ENCODE data around the gene NELFCD. TPM values are rescaled to one million over a fixed set of nuclear protein-coding genes. Genes with fewer than 3 reads are reported as not detected.

Gene NELFCD
- total and polyA plus RNA-seq, 10 of the 15 experiments (the other 5 are each of a cell fraction or from before 2014, with no cell fraction given) = 8.9 to 109 (median 82.9) TPM

DNA sequence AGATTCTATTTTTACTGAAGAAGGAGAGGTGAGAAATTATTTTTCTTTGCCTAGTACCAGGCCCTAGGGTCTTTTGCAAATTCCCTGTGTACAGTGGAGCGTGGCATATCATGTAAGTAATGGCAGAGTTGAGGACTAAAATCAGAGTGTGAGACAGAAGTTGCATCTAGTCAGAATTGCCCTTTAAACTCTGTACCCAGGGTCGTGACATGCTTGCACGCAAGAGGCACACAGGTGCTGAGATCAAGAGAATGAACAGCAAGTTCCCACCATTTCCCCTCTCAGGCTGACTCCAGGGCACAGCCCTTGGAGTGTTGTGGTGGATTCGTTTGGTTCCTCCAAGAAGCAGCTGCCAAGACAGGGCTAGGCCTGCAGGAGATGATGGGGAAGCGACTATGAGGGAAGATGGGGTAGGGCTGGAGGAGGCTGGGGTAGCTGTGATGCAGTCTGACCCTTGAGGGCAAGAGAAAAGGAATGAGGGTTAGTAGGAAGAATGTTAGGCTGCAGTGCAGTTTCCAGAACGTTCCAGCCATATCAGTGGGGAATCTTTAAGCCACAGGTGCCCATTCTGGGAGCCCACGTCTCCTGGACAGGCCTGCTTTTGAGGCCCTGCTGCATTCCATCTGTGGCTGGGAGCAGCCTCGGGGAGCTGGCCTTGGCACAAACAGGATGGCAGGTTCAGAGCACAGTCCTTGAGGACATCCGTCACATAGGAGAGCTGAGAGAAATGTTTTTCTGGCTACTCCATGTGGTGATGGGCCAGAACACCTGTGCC lies 6.9 kb downstream of the NELFCD start:
- SMC1A ChIA-PET (ENCODE audit: uncharacterized antibody, unreplicated experiment) = interaction anchor here (1.5 kb wide), 1 partner anchor 10 kb away, joined by 3 read pairs; no protein-coding TSS in a partner anchor
- intact Hi-C loops (cut with micrococcal nuclease; ENCODE audit: unreplicated experiment) (loop anchor here (10.0 kb wide), 2 partner anchors 47 to 333 kb away; partner anchors contain the start of genes ATP5F1E and STX16), in situ Hi-C loops (cut with MboI) (no loop called here)
- no peak overlapping the region for H3K27ac ChIP-seq (ENCODE audit: control insufficient read depth, insufficient read depth)
- WGBS (ENCODE audit: insufficient coverage, insufficient replicate concordance, low lambda C conversion rate, missing lambda C conversion rate) = 84% methylated on average over 9 of the region's 9 CpGs
- no peak overlapping the region for H3K4me2 ChIP-seq (ENCODE audit: control insufficient read depth, insufficient read depth)
- no peak overlapping the region for H3K9ac ChIP-seq (ENCODE audit: control insufficient read depth, insufficient read depth, low read length)
- peaks cover 29% of the 10 kb centered on the region for H3K79me2 ChIP-seq (ENCODE audit: control insufficient read depth, insufficient read depth, low read length)
- H3K4me3 ChIP-seq = no peak overlapping the region
- peaks cover 27 to 40% of the 10 kb centered on the region in 2 experiments for H3K36me3 ChIP-seq (ENCODE audit: control insufficient read depth in 2 of 2, insufficient read depth in 2 of 2, low read length in 1 of 2)
- RAD21 ChIA-PET (ENCODE audit: unreplicated experiment) = no interaction called here
- no peak for TF ChIP-seq RAD51 (IDR thresholded peaks at IDR 0.05)
- no peak for TF ChIP-seq MEF2A (IDR thresholded peaks at IDR 0.05; ENCODE audit: insufficient read depth, low read depth, low read length)
- TF ChIP-seq, protein P1, sequence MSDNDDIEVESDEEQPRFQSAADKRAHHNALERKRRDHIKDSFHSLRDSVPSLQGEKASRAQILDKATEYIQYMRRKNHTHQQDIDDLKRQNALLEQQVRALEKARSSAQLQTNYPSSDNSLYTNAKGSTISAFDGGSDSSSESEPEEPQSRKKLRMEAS (IDR thresholded peaks at IDR 0.05; ENCODE audit: low read depth, low read length) = no peak
- no peak for TF ChIP-seq POLR2AphosphoS2 (IDR thresholded peaks at IDR 0.05; ENCODE audit: low read depth, low read length)
- no peak for TF ChIP-seq IKZF2 (IDR thresholded peaks at IDR 0.05)
- no peak for TF ChIP-seq PAX8 (IDR thresholded peaks at IDR 0.05)
- no peak for TF ChIP-seq ZNF24 (IDR thresholded peaks at IDR 0.05)
- no peak for TF ChIP-seq RBBP5 (conservative IDR thresholded peaks at IDR 0.05)
- no peak for TF ChIP-seq BMI1 (IDR thresholded peaks at IDR 0.05; ENCODE audit: borderline replicate concordance)
- TF ChIP-seq FOS (IDR thresholded peaks at IDR 0.05; ENCODE audit: borderline replicate concordance, extremely low read depth, insufficient read length) = no peak
- no peaks in the 10 kb centered on the region for H3K27me3 ChIP-seq (replicated peaks in 1 of 2; ENCODE audit: control insufficient read depth in 2 of 2, insufficient read depth in 2 of 2, low read length in 1 of 2)
- H3K9me3 ChIP-seq (replicated peaks; ENCODE audit: control insufficient read depth, insufficient read depth, low read length) = no peaks in the 10 kb centered on the region
- H2AFZ ChIP-seq (ENCODE audit: control insufficient read depth, low read depth, low read length) = no peak overlapping the region
- DNase-seq (ENCODE audit: low read depth, low spot score) = no peak
- BruUV-seq (replicated peaks) = no TSS peak
- CTCF ChIA-PET = no interaction called here
- no peaks in the 10 kb centered on the region for H4K20me1 ChIP-seq (ENCODE audit: control insufficient read depth, insufficient read depth)
- no peak for ATAC-seq
- no peak for FAIRE-seq
- peaks cover 4% of the 10 kb centered on the region; the same call in 1 of the 2 replicates for H3K4me1 ChIP-seq (ENCODE audit: control insufficient read depth, insufficient read depth, low read length)
- POLR2A ChIA-PET = interaction anchor here (1.6 kb wide), 1 partner anchor 81 kb away, joined by 4 read pairs; no protein-coding TSS in a partner anchor
